Calu3 (cell line): ENCODE data around the gene MRPL37. TPM values are rescaled to one million over a fixed set of nuclear protein-coding genes. Genes with fewer than 3 reads are reported as not detected.

ENCODE experiments used
- BruUV-seq: library from RNA; stranded (reverse); fragments of 400-500 nt; replicated peaks from 2 replicates; lab custom pipeline; 2021; lab: Mats Ljungman, UMichigan
- CTCF ChIA-PET: fragments of 300-600 bp; sonication (Branson Sonifier 250); formaldehyde crosslinking; loops from one replicate; lab custom pipeline; 2022; ENCODE audit warnings: antibody characterized with exemption; lab: Charles Lee
- DNase-seq: peaks from one replicate; pipeline ENCODE4 v3.0.0; 2022
- H3K27ac Mint-ChIP-seq: one replicate; pipeline ENCODE4 v1.8.0; 2022; ENCODE audit warnings: mixed read lengths; ENCODE audit not compliant: unreplicated experiment
- H3K27me3 Mint-ChIP-seq: one replicate; pipeline ENCODE4 v1.8.0; 2022; ENCODE audit warnings: mixed read lengths; ENCODE audit not compliant: unreplicated experiment
- H3K36me3 Mint-ChIP-seq: one replicate; pipeline ENCODE4 v1.8.0; 2022; ENCODE audit warnings: mild to moderate bottlenecking, moderate library complexity, mixed read lengths; ENCODE audit not compliant: insufficient read depth, unreplicated experiment
- H3K4me1 Mint-ChIP-seq: one replicate; pipeline ENCODE4 v1.8.0; 2022; ENCODE audit warnings: mild to moderate bottlenecking, low read depth, mixed read lengths; ENCODE audit not compliant: unreplicated experiment
- H3K4me3 Mint-ChIP-seq: one replicate; pipeline ENCODE4 v1.8.0; 2022; ENCODE audit warnings: mild to moderate bottlenecking, low read depth, moderate library complexity, mixed read lengths; ENCODE audit not compliant: unreplicated experiment
- H3K9me3 Mint-ChIP-seq: one replicate; pipeline ENCODE4 v1.8.0; 2022; ENCODE audit warnings: low read depth, mixed read lengths; ENCODE audit not compliant: unreplicated experiment
- intact Hi-C: fragments of 100-400 bp; cut with micrococcal nuclease; formaldehyde crosslinking; loops from one replicate; pipeline ENCODE4 v1.10.0; 2022; ENCODE audit not compliant: unreplicated experiment
- total RNA-seq: library from RNA; stranded (reverse); gene quantifications from 2 replicates; pipeline ENCODE4 v1.2.3, GENCODE V29; 2022
- TF ChIP-seq, protein P1 (sequence below): fragments of 200-600 bp; IDR thresholded peaks from one replicate; pipeline ENCODE4 v1.8.0; 2022; ENCODE audit warnings: antibody characterized with exemption; ENCODE audit not compliant: unreplicated experiment

Gene MRPL37
- total RNA-seq, 1 experiment from 2014 or later: 105 TPM

DNA sequence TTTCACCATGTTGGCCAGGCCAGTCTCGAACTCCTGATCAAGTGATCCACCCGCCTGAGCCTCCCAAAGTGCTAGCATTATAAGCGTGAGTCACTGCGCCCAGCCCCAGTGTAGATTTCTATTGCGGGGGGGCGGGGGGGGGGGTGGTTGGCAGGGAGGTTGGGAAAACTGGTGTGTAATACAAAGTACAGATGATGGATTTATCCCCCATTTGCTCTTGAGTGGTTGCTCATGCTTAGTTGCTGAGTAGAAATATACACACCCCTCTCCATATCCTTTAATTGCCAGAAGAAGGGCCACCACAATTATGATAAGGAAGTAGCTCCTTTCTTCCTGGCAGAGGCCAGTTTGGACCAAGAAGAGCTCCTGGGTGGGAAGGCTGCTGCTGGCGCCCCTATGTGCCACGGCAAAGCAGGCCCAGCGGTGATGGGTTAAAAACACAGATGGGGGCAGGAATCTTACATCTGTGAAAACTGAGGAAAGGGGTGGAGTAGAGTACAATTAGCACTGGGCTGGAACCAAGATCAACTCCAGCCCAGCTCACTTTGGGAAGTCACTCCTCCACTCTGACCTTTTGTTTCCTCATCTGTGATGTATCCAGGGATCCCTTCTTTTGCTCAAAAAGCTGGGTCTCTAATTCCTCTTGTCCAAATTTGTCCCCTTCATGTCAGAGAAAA, 55.2 kb downstream of the MRPL37 start:
- intact Hi-C loops: no loop called here
- no peak overlapping the region for H3K4me3 Mint-ChIP-seq
- H3K27me3 Mint-ChIP-seq: no peaks in the 10 kb centered on the region
- no TSS peak for BruUV-seq
- no peak for DNase-seq
- H3K4me1 Mint-ChIP-seq: peaks cover 3% of the 10 kb centered on the region
- TF ChIP-seq, protein P1, sequence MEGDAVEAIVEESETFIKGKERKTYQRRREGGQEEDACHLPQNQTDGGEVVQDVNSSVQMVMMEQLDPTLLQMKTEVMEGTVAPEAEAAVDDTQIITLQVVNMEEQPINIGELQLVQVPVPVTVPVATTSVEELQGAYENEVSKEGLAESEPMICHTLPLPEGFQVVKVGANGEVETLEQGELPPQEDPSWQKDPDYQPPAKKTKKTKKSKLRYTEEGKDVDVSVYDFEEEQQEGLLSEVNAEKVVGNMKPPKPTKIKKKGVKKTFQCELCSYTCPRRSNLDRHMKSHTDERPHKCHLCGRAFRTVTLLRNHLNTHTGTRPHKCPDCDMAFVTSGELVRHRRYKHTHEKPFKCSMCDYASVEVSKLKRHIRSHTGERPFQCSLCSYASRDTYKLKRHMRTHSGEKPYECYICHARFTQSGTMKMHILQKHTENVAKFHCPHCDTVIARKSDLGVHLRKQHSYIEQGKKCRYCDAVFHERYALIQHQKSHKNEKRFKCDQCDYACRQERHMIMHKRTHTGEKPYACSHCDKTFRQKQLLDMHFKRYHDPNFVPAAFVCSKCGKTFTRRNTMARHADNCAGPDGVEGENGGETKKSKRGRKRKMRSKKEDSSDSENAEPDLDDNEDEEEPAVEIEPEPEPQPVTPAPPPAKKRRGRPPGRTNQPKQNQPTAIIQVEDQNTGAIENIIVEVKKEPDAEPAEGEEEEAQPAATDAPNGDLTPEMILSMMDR: no peak
- H3K36me3 Mint-ChIP-seq: no peaks in the 10 kb centered on the region
- no peak overlapping the region for H3K27ac Mint-ChIP-seq
- CTCF ChIA-PET: no interaction called here
- H3K9me3 Mint-ChIP-seq: no peaks in the 10 kb centered on the region

DNA sequence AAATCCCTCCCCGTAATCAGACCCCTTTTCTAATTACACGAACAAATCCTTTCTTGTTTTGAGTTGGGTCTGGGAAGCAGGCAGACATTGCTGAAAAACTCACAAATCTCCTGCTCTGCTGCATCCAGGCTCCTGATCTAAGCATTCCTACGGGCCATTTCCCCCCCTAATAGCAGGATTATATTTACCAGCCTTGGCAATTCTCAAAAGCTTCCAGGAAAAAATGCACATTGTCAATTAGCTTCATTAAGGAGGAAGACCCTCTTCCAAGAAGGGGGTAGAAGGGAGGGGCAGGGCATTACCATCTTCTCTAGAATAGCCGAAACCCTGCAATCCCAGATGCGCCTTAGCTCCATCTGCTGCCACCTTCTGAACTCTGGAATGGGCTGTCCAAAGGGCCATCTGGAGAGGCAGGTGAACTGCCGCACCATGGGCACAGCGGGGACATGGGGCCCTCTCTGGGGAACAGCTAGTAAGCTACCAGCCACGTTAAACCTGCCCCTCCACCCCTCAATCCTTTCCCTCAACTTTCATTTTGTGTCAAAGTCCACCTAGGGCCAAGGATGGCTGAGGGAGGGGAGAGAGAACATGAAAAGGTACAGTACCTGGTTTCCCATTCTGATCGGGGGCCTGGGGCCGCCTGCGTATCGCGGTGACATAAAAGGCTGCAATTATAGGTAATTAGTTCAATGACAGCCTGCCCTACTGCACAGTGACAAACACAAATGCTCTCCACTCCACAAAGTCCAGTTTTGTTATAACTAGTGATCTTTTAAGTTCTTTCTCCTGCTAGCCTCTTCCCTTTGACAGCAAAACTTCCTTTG, 56.8 kb downstream of the MRPL37 start:
- intact Hi-C loops: no loop called here
- CTCF ChIA-PET: no interaction called here
- no peak for DNase-seq
- BruUV-seq: no TSS peak
- Mint-ChIP-seq H3K9me3 (no peaks in the 10 kb centered on the region), H3K27ac (no peak overlapping the region), H3K27me3 (no peaks in the 10 kb centered on the region), H3K4me3 (no peak overlapping the region), H3K4me1 (no peaks in the 10 kb centered on the region), H3K36me3 (no peaks in the 10 kb centered on the region)
- TF ChIP-seq, protein P1: no peak

DNA sequence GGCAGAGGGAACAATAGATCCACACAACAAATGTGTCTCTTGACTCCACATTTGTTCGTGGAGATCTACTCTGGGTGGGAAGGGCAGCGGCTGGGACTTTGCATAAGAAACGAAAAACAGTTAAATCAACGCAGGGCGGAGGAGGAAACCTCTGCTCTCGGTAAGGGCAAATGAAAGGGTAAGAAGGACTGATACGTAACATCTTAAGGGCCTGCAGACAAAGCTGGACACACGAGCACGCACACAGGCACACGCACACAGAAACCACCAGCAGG, 57.3 kb downstream of the MRPL37 start:
- no TSS peak for BruUV-seq
- CTCF ChIA-PET: no interaction called here
- TF ChIP-seq, protein P1: no peak
- intact Hi-C loops: no loop called here
- Mint-ChIP-seq H3K4me1 (no peaks in the 10 kb centered on the region), H3K9me3 (no peaks in the 10 kb centered on the region), H3K27me3 (no peaks in the 10 kb centered on the region), H3K27ac (no peak overlapping the region), H3K4me3 (no peak overlapping the region), H3K36me3 (no peaks in the 10 kb centered on the region)
- DNase-seq: no peak

GRCh38 chr1:54257876-54258275, 57.9 kb downstream of the MRPL37 start:
- Mint-ChIP-seq H3K9me3 (no peaks in the 10 kb centered on the region), H3K4me1 (no peaks in the 10 kb centered on the region), H3K27me3 (no peaks in the 10 kb centered on the region), H3K4me3 (no peak overlapping the region), H3K27ac (no peak overlapping the region), H3K36me3 (no peaks in the 10 kb centered on the region)
- TF ChIP-seq, protein P1: no peak
- CTCF ChIA-PET: no interaction called here
- intact Hi-C loops: no loop called here
- no TSS peak for BruUV-seq
- no peak for DNase-seq
